ENCODE results near the gene ZC3H15.

ZC3H15 gene

GRCh38 chr2:186546846-186547245 lies 60.8 kb downstream of the ZC3H15 start:
- Histone ChIP-seq H3K4me1 (ENCODE audit: insufficient read depth, low read length) (peaks cover 29% of the 10 kb centered on the region), H3K9ac (ENCODE audit: low read depth, low read length) (no peak overlapping the region), H3K9me3 (ENCODE audit: insufficient read depth, low read depth, low read length) (no peaks in the 10 kb centered on the region), H3K27ac (ENCODE audit: low read length) (no peak overlapping the region), H3K4me3 (ENCODE audit: low read length) (no peak overlapping the region), H3K27me3 (ENCODE audit: insufficient read depth, low read length) (no peaks in the 10 kb centered on the region), H3K36me3 (ENCODE audit: insufficient read depth, low read depth, low read length) (no peaks in the 10 kb centered on the region)

DNA sequence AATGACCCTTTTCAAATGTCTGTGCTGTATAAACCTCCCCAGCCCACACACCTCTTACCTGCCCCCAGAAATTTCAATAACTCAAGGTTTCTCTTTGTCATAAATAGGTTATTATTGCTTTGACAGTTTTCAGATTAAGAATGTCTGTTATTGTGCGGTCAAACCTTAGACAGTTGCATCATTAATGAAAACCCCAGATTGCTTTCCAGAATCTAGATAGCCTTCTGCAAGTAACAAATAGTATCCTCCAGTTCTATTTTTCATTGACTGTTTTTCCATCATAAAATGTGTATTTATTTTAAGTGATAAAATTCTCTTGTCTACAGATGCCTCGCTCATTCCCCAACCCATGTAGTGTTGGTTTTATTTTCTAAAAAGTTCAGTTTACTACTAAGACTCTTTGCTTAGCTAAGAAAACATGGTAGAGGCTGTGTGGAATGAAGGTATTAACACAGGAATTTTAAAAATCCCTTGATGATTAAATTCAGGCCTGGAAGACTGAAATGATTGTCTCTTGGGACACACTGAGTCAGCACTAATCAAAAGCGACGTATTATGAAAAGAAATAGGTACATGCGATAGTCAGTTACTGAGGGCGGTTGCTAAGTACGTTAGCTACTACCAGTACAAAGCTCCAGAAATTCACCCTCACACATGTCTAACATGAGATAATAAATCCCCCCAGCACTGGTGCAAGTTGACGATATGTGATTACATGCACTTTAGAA lies 65.4 kb downstream of the ZC3H15 start:
- Histone ChIP-seq H3K27ac (ENCODE audit: low read length) (no peak overlapping the region), H3K27me3 (ENCODE audit: insufficient read depth, low read length) (no peaks in the 10 kb centered on the region), H3K4me3 (ENCODE audit: low read length) (no peak overlapping the region), H3K36me3 (ENCODE audit: insufficient read depth, low read depth, low read length) (no peaks in the 10 kb centered on the region), H3K9me3 (ENCODE audit: insufficient read depth, low read depth, low read length) (no peaks in the 10 kb centered on the region), H3K4me1 (ENCODE audit: insufficient read depth, low read length) (0 out of 2 replicates have a peak, but pooled peaks cover under 1% of the 10 kb centered on the region), H3K9ac (ENCODE audit: low read depth, low read length) (no peak overlapping the region)

GRCh38 chr2:186554429-186554828 lies 68.4 kb downstream of the ZC3H15 start:
- H3K36me3 ChIP-seq (ENCODE audit: insufficient read depth, low read depth, low read length), result no peaks in the 10 kb centered on the region
- H3K9me3 ChIP-seq (ENCODE audit: insufficient read depth, low read depth, low read length), result no peaks in the 10 kb centered on the region
- H3K4me3 ChIP-seq (ENCODE audit: low read length), result no peak overlapping the region
- H3K27ac ChIP-seq (ENCODE audit: low read length), result no peak overlapping the region
- H3K4me1 ChIP-seq (ENCODE audit: insufficient read depth, low read length), result no peaks in the 10 kb centered on the region
- no peaks in the 10 kb centered on the region for H3K27me3 ChIP-seq (ENCODE audit: insufficient read depth, low read length)
- no peak overlapping the region for H3K9ac ChIP-seq (ENCODE audit: low read depth, low read length)

GRCh38 chr2:186554850-186555671 lies 69.0 kb downstream of the ZC3H15 start:
- H3K4me3 ChIP-seq (ENCODE audit: low read length), result no peak overlapping the region
- H3K36me3 ChIP-seq (ENCODE audit: insufficient read depth, low read depth, low read length), result no peaks in the 10 kb centered on the region
- no peaks in the 10 kb centered on the region for H3K9me3 ChIP-seq (ENCODE audit: insufficient read depth, low read depth, low read length)
- H3K9ac ChIP-seq (ENCODE audit: low read depth, low read length), result no peak overlapping the region
- no peaks in the 10 kb centered on the region for H3K27me3 ChIP-seq (ENCODE audit: insufficient read depth, low read length)
- no peak overlapping the region for H3K27ac ChIP-seq (ENCODE audit: low read length)
- no peaks in the 10 kb centered on the region for H3K4me1 ChIP-seq (ENCODE audit: insufficient read depth, low read length)

- Histone ChIP-seq H3K36me3 (ENCODE audit: insufficient read depth, low read depth, low read length) (no peaks in the 10 kb centered on the region), H3K27ac (ENCODE audit: low read length) (no peak overlapping the region), H3K9ac (ENCODE audit: low read depth, low read length) (no peak overlapping the region), H3K27me3 (ENCODE audit: insufficient read depth, low read length) (no peaks in the 10 kb centered on the region), H3K9me3 (ENCODE audit: insufficient read depth, low read depth, low read length) (no peaks in the 10 kb centered on the region), H3K4me3 (ENCODE audit: low read length) (no peak overlapping the region), H3K4me1 (ENCODE audit: insufficient read depth, low read length) (peaks cover 8% of the 10 kb centered on the region; the same call in 1 of the 2 replicates)
Measured at GRCh38 chr2:186558512-186559276, 72.6 kb downstream of the ZC3H15 start.

Measured in iPS-20b (cell line).